Measurements from ENCODE around the gene ADARB2. TPM values are rescaled to one million over a fixed set of nuclear protein-coding genes. Genes with fewer than 3 reads are reported as not detected.

ADARB2 gene
- total and polyA plus RNA-seq, 10 of the 15 experiments (the other 5 are each of a cell fraction or from before 2014, with no cell fraction given), result 0.02 to 4.1 (median 0.76) TPM

DNA sequence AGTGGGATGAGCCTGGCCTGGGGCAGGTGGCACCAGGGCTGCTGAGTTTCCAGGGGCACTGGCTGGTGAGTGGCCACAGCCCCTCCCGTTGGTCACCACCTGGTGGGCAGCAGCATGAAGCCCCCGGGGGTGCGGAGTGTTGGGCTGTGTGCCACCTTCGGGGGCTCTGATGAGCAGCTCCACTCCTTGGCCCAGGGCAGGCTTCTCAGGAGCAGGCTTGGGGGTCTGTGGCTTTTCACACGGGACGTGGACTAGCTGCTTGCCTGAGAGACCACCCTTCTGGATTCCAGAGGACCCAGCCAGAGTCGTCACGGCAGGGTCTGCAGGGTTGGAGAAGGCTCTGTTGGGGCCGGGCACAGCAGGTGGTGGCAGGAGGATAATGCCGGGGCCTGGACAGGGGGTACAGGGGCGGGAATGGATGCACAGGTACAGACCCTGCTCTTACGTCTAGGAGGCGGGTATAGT lies 193.1 kb downstream of the ADARB2 start:
- TF ChIP-seq GATAD2B (conservative IDR thresholded peaks at IDR 0.05; ENCODE audit: low read depth) (no peak), FOXK2 (IDR thresholded peaks at IDR 0.05) (no peak), RBBP5 (conservative IDR thresholded peaks at IDR 0.05) (no peak), BACH1 (IDR thresholded peaks at IDR 0.05; ENCODE audit: borderline replicate concordance) (no peak), ATF7 (IDR thresholded peaks at IDR 0.05; ENCODE audit: low read depth) (no peak)
- ChIA-PET SMC1A (ENCODE audit: uncharacterized antibody, unreplicated experiment) (no interaction called here), RAD21 (ENCODE audit: unreplicated experiment) (no interaction called here), CTCF (no interaction called here), POLR2A (no interaction called here)
- Histone ChIP-seq H3K79me2 (ENCODE audit: control insufficient read depth, insufficient read depth, low read length) (no peaks in the 10 kb centered on the region), H3K4me2 (ENCODE audit: control insufficient read depth, insufficient read depth) (no peak overlapping the region), H3K9me3 (replicated peaks; ENCODE audit: control insufficient read depth, insufficient read depth, low read length) (no peaks in the 10 kb centered on the region; the same call in 2 of the 3 replicates), H3K27me3 (replicated peaks in 1 of 2; ENCODE audit: control insufficient read depth in 2 of 2, insufficient read depth in 2 of 2, low read length in 1 of 2) (no peaks in the 10 kb centered on the region), H3K9ac (ENCODE audit: control insufficient read depth, insufficient read depth, low read length) (no peak overlapping the region), H3K4me1 (ENCODE audit: control insufficient read depth, insufficient read depth, low read length) (peaks cover 7% of the 10 kb centered on the region), H4K20me1 (ENCODE audit: control insufficient read depth, insufficient read depth) (no peaks in the 10 kb centered on the region), H3K36me3 (ENCODE audit: control insufficient read depth in 2 of 2, insufficient read depth in 2 of 2, low read length in 1 of 2) (no peaks in the 10 kb centered on the region), H2AFZ (ENCODE audit: control insufficient read depth, low read depth, low read length) (no peak overlapping the region), H3K4me3 (no peak overlapping the region), H3K27ac (ENCODE audit: control insufficient read depth, insufficient read depth) (no peak overlapping the region)
- no TSS peak for BruUV-seq (replicated peaks)
- DNase-seq (ENCODE audit: low read depth, low spot score) (no peak), FAIRE-seq (no peak), ATAC-seq (no peak)
- in situ Hi-C loops (cut with MboI) (no loop called here), intact Hi-C loops (cut with micrococcal nuclease; ENCODE audit: unreplicated experiment) (no loop called here)
- 49% methylated on average over 13 of the region's 13 CpGs for whole genome bisulfite sequencing (ENCODE audit: insufficient coverage, insufficient replicate concordance, low lambda C conversion rate, missing lambda C conversion rate)

DNA sequence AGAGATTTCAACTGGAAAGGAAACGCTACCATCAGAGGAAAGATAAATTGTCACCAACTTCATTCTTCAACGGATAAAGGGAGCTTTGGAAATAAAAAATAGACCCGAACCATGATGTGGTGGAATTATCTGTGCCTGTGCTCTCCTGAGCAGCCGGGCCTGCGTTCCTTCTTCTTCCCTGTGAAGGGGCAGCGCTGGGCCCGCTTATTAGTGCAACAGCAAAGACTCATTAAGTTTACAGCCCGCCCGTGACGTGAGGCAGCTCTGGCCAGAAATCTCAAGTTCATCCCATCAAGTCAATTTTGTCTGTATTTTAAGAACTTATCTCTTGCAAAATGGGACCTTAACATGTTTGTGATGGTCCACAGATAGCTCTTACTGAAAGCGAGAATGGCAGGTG lies 193.7 kb downstream of the ADARB2 start:
- SMC1A ChIA-PET (ENCODE audit: uncharacterized antibody, unreplicated experiment), result no interaction called here
- DNase-seq (ENCODE audit: low read depth, low spot score) (no peak), FAIRE-seq (no peak), ATAC-seq (no peak)
- intact Hi-C loops (cut with micrococcal nuclease; ENCODE audit: unreplicated experiment), result no loop called here
- WGBS (ENCODE audit: insufficient coverage, insufficient replicate concordance, low lambda C conversion rate, missing lambda C conversion rate), result 75% methylated on average over 11 of the region's 11 CpGs
- Histone ChIP-seq H3K9me3 (replicated peaks; ENCODE audit: control insufficient read depth, insufficient read depth, low read length) (no peaks in the 10 kb centered on the region; the same call in 2 of the 3 replicates), H3K36me3 (ENCODE audit: control insufficient read depth in 2 of 2, insufficient read depth in 2 of 2, low read length in 1 of 2) (no peaks in the 10 kb centered on the region), H4K20me1 (ENCODE audit: control insufficient read depth, insufficient read depth) (no peaks in the 10 kb centered on the region), H3K79me2 (ENCODE audit: control insufficient read depth, insufficient read depth, low read length) (no peaks in the 10 kb centered on the region), H3K4me3 (no peak overlapping the region), H2AFZ (ENCODE audit: control insufficient read depth, low read depth, low read length) (no peak overlapping the region), H3K4me2 (ENCODE audit: control insufficient read depth, insufficient read depth) (no peak overlapping the region), H3K9ac (ENCODE audit: control insufficient read depth, insufficient read depth, low read length) (no peak overlapping the region), H3K27ac (ENCODE audit: control insufficient read depth, insufficient read depth) (no peak overlapping the region), H3K27me3 (replicated peaks in 1 of 2; ENCODE audit: control insufficient read depth in 2 of 2, insufficient read depth in 2 of 2, low read length in 1 of 2) (no peaks in the 10 kb centered on the region), H3K4me1 (ENCODE audit: control insufficient read depth, insufficient read depth, low read length) (peaks cover 4% of the 10 kb centered on the region)
- RAD21 ChIA-PET (ENCODE audit: unreplicated experiment), result no interaction called here
- POLR2A ChIA-PET, result interaction anchor here (0.7 kb wide), 1 partner anchor 1002 kb away, joined by 3 read pairs; no protein-coding TSS in a partner anchor
- CTCF ChIA-PET, result no interaction called here
- in situ Hi-C loops (cut with MboI), result no loop called here
- no TSS peak for BruUV-seq (replicated peaks)
- TF ChIP-seq, protein P1, sequence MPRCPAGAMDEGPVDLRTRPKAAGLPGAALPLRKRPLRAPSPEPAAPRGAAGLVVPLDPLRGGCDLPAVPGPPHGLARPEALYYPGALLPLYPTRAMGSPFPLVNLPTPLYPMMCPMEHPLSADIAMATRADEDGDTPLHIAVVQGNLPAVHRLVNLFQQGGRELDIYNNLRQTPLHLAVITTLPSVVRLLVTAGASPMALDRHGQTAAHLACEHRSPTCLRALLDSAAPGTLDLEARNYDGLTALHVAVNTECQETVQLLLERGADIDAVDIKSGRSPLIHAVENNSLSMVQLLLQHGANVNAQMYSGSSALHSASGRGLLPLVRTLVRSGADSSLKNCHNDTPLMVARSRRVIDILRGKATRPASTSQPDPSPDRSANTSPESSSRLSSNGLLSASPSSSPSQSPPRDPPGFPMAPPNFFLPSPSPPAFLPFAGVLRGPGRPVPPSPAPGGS (IDR thresholded peaks at IDR 0.05; ENCODE audit: borderline replicate concordance, insufficient read depth, low read depth, low read length, poor library complexity, severe bottlenecking), result no peak
- TF ChIP-seq EGR1 (IDR thresholded peaks at IDR 0.05; ENCODE audit: borderline replicate concordance in 1 of 2, low read depth in 2 of 2, low read length in 2 of 2) (no peak), SMARCA5 (IDR thresholded peaks at IDR 0.05) (no peak), MLLT1 (IDR thresholded peaks at IDR 0.05) (no peak)

Measured in GM12878 (cell line).